ENCODE measurements around the gene PLCB2. TPM values are rescaled to one million over a fixed set of nuclear protein-coding genes. Genes with fewer than 3 reads are reported as not detected.

PLCB2 gene
- total and polyA plus RNA-seq, 7 experiments from 2014 or later: 19.8 to 359 (median 181) TPM

- Histone ChIP-seq H3K36me3 (ENCODE audit: control insufficient read depth in 2 of 3, insufficient read depth in 3 of 3, low read length in 3 of 3) (no peaks in the 10 kb centered on the region), H3K9me3 (ENCODE audit: control insufficient read depth in 2 of 3, low read length in 3 of 3) (no peaks in the 10 kb centered on the region), H3K27me3 (ENCODE audit: control insufficient read depth in 2 of 2, insufficient read depth in 2 of 2, low read length in 2 of 2) (no peaks in the 10 kb centered on the region), H3K27ac (ENCODE audit: low read depth, low read length) (no peak overlapping the region), H3K4me1 (ENCODE audit: control insufficient read depth in 2 of 2, insufficient read depth in 2 of 2, low read length in 2 of 2) (no peaks in the 10 kb centered on the region), H3K4me3 (ENCODE audit: low read length) (no peak overlapping the region)
- ChIA-PET CTCF (interaction anchor here (1.2 kb wide), 1 partner anchor 8 kb away, joined by 4 read pairs; the partner anchor contains the start of gene PAK6), POLR2A (no interaction called here)
- intact Hi-C loops (cut with micrococcal nuclease): no loop called here
- Mint-ChIP-seq H3K36me3 (no peaks in the 10 kb centered on the region), H3K27ac (peak overlapping the region in 1 of 9 donors; percentile 14), H3K4me3 (no peak overlapping the region), H3K9me3 (no peaks in the 10 kb centered on the region), H3K27me3 (peaks cover 7 to 26% (median 11%) of the 10 kb centered on the region in 5 donors), H3K4me1 (peaks cover 0 to 7% (median 3%) of the 10 kb centered on the region in 7 donors)
- no peak for DNase-seq
- ATAC-seq: no peak
Measured at GRCh38 chr15:40246496-40247280, 61.0 kb downstream of the PLCB2 start.

GRCh38 chr15:40245666-40246450 is 61.9 kb downstream of the PLCB2 start:
- H3K4me1 Mint-ChIP-seq: peaks cover 0 to 5% (median 0%) of the 10 kb centered on the region in 7 donors
- intact Hi-C loops (cut with micrococcal nuclease): no loop called here
- ChIA-PET POLR2A (no interaction called here), CTCF (no interaction called here)
- H3K4me3 ChIP-seq (ENCODE audit: low read length): no peak overlapping the region
- H3K27me3 Mint-ChIP-seq: peaks cover 0 to 18% (median 2%) of the 10 kb centered on the region in 5 donors
- no peak overlapping the region for H3K27ac ChIP-seq (ENCODE audit: low read depth, low read length)
- no peaks in the 10 kb centered on the region for H3K9me3 Mint-ChIP-seq
- H3K27me3 ChIP-seq (ENCODE audit: control insufficient read depth in 2 of 2, insufficient read depth in 2 of 2, low read length in 2 of 2): no peaks in the 10 kb centered on the region
- H3K4me3 Mint-ChIP-seq: no peak overlapping the region
- no peaks in the 10 kb centered on the region for H3K9me3 ChIP-seq (ENCODE audit: control insufficient read depth in 2 of 3, low read length in 3 of 3)
- no peak overlapping the region for H3K27ac Mint-ChIP-seq
- no peaks in the 10 kb centered on the region for H3K36me3 Mint-ChIP-seq
- no peaks in the 10 kb centered on the region for H3K36me3 ChIP-seq (ENCODE audit: control insufficient read depth in 2 of 3, insufficient read depth in 3 of 3, low read length in 3 of 3)
- DNase-seq (no peak), ATAC-seq (no peak)
- H3K4me1 ChIP-seq (ENCODE audit: control insufficient read depth in 2 of 2, insufficient read depth in 2 of 2, low read length in 2 of 2): no peaks in the 10 kb centered on the region

- Mint-ChIP-seq H3K36me3 (no peaks in the 10 kb centered on the region), H3K27me3 (peaks cover 0 to 12% (median 0%) of the 10 kb centered on the region in 5 donors), H3K9me3 (no peaks in the 10 kb centered on the region), H3K4me3 (no peak overlapping the region), H3K4me1 (peaks cover 0 to 3% (median 0%) of the 10 kb centered on the region in 7 donors), H3K27ac (no peak overlapping the region)
- ATAC-seq (no peak), DNase-seq (no peak)
- H3K27ac ChIP-seq (ENCODE audit: low read depth, low read length): no peak overlapping the region
- no peaks in the 10 kb centered on the region for H3K36me3 ChIP-seq (ENCODE audit: control insufficient read depth in 2 of 3, insufficient read depth in 3 of 3, low read length in 3 of 3)
- H3K4me3 ChIP-seq (ENCODE audit: low read length): no peak overlapping the region
- ChIA-PET CTCF (no interaction called here), POLR2A (no interaction called here)
- intact Hi-C loops (cut with micrococcal nuclease): no loop called here
- no peaks in the 10 kb centered on the region for H3K9me3 ChIP-seq (ENCODE audit: control insufficient read depth in 2 of 3, low read length in 3 of 3)
- no peaks in the 10 kb centered on the region for H3K4me1 ChIP-seq (ENCODE audit: control insufficient read depth in 2 of 2, insufficient read depth in 2 of 2, low read length in 2 of 2)
- H3K27me3 ChIP-seq (ENCODE audit: control insufficient read depth in 2 of 2, insufficient read depth in 2 of 2, low read length in 2 of 2): no peaks in the 10 kb centered on the region
Measured at GRCh38 chr15:40244961-40245523, 62.7 kb downstream of the PLCB2 start.

- intact Hi-C loops (cut with micrococcal nuclease): no loop called here
- no peak for ATAC-seq
Measured at GRCh38 chr15:40243126-40243810, 64.5 kb downstream of the PLCB2 start.

GRCh38 chr15:40242601-40243000 is 65.1 kb downstream of the PLCB2 start:
- H3K9me3 ChIP-seq (ENCODE audit: control insufficient read depth in 2 of 3, low read length in 3 of 3): no peaks in the 10 kb centered on the region
- peaks cover 15 to 21% (median 18%) of the 10 kb centered on the region in 5 donors for H3K27me3 Mint-ChIP-seq
- H3K4me1 ChIP-seq (ENCODE audit: control insufficient read depth in 2 of 2, insufficient read depth in 2 of 2, low read length in 2 of 2): no peaks in the 10 kb centered on the region
- no peaks in the 10 kb centered on the region for H3K9me3 Mint-ChIP-seq
- H3K4me1 Mint-ChIP-seq: peaks cover 4 to 11% (median 10%) of the 10 kb centered on the region in 7 donors
- no peaks in the 10 kb centered on the region for H3K36me3 Mint-ChIP-seq
- ATAC-seq (no peak), DNase-seq (no peak)
- H3K27ac ChIP-seq (ENCODE audit: low read depth, low read length): no peak overlapping the region
- H3K36me3 ChIP-seq (ENCODE audit: control insufficient read depth in 2 of 3, insufficient read depth in 3 of 3, low read length in 3 of 3): no peaks in the 10 kb centered on the region
- H3K4me3 ChIP-seq (ENCODE audit: low read length): no peak overlapping the region
- POLR2A ChIA-PET: no interaction called here
- intact Hi-C loops (cut with micrococcal nuclease): no loop called here
- no peaks in the 10 kb centered on the region for H3K27me3 ChIP-seq (ENCODE audit: control insufficient read depth in 2 of 2, insufficient read depth in 2 of 2, low read length in 2 of 2)
- CTCF ChIA-PET: no interaction called here
- H3K4me3 Mint-ChIP-seq: no peak overlapping the region
- H3K27ac Mint-ChIP-seq: no peak overlapping the region

More at GRCh38 chr15:40243126-40243810, 64.5 kb downstream of the PLCB2 start:
- H3K4me1 ChIP-seq (ENCODE audit: control insufficient read depth in 2 of 2, insufficient read depth in 2 of 2, low read length in 2 of 2): no peaks in the 10 kb centered on the region
- no peaks in the 10 kb centered on the region for H3K36me3 ChIP-seq (ENCODE audit: control insufficient read depth in 2 of 3, insufficient read depth in 3 of 3, low read length in 3 of 3)
- peaks cover 8 to 15% (median 12%) of the 10 kb centered on the region in 5 donors for H3K27me3 Mint-ChIP-seq
- H3K27me3 ChIP-seq (ENCODE audit: control insufficient read depth in 2 of 2, insufficient read depth in 2 of 2, low read length in 2 of 2): no peaks in the 10 kb centered on the region
- ChIA-PET POLR2A (no interaction called here), CTCF (interaction anchor here (0.7 kb wide), 1 partner anchor 79 kb away, joined by 4 read pairs; no protein-coding TSS in a partner anchor)
- H3K4me3 Mint-ChIP-seq: no peak overlapping the region
- no peak overlapping the region for H3K4me3 ChIP-seq (ENCODE audit: low read length)
- H3K27ac Mint-ChIP-seq: no peak overlapping the region
- no peaks in the 10 kb centered on the region for H3K36me3 Mint-ChIP-seq
- peaks cover under 1 to 10% (median 6%) of the 10 kb centered on the region in 7 donors for H3K4me1 Mint-ChIP-seq
- no peaks in the 10 kb centered on the region for H3K9me3 Mint-ChIP-seq
- peak in 1 of 9 donors; percentile 3 for DNase-seq
- no peaks in the 10 kb centered on the region for H3K9me3 ChIP-seq (ENCODE audit: control insufficient read depth in 2 of 3, low read length in 3 of 3)
- H3K27ac ChIP-seq (ENCODE audit: low read depth, low read length): no peak overlapping the region

- DNase-seq (no peak), ATAC-seq (no peak)
- no peaks in the 10 kb centered on the region for H3K36me3 ChIP-seq (ENCODE audit: control insufficient read depth in 2 of 3, insufficient read depth in 3 of 3, low read length in 3 of 3)
- Mint-ChIP-seq H3K4me3 (no peak overlapping the region), H3K27me3 (peaks cover 16 to 23% (median 19%) of the 10 kb centered on the region in 5 donors), H3K27ac (no peak overlapping the region), H3K9me3 (no peaks in the 10 kb centered on the region), H3K4me1 (peaks cover 4 to 11% (median 10%) of the 10 kb centered on the region in 7 donors), H3K36me3 (no peaks in the 10 kb centered on the region)
- ChIA-PET CTCF (no interaction called here), POLR2A (no interaction called here)
- H3K4me3 ChIP-seq (ENCODE audit: low read length): no peak overlapping the region
- intact Hi-C loops (cut with micrococcal nuclease): no loop called here
- H3K27me3 ChIP-seq (ENCODE audit: control insufficient read depth in 2 of 2, insufficient read depth in 2 of 2, low read length in 2 of 2): no peaks in the 10 kb centered on the region
- no peak overlapping the region for H3K27ac ChIP-seq (ENCODE audit: low read depth, low read length)
- no peaks in the 10 kb centered on the region for H3K9me3 ChIP-seq (ENCODE audit: control insufficient read depth in 2 of 3, low read length in 3 of 3)
- H3K4me1 ChIP-seq (ENCODE audit: control insufficient read depth in 2 of 2, insufficient read depth in 2 of 2, low read length in 2 of 2): no peaks in the 10 kb centered on the region
Measured at GRCh38 chr15:40242213-40242599, 65.5 kb downstream of the PLCB2 start.
